CD4-positive, CD25-positive, alpha-beta regulatory T cell (primary cell): ENCODE data around the gene SIGLEC7. TPM values are rescaled to one million over a fixed set of nuclear protein-coding genes. Genes with fewer than 3 reads are reported as not detected.

Experiments
- ATAC-seq, 2 donors: fragments of 150-1000 bp; cut with Tn5 transposase; one replicate each; pipeline ENCODE4 v1.10.0; 2021; ENCODE audit warnings: low read depth in 2 of 2, moderate number of reproducible peaks in 2 of 2, moderate library complexity in 1 of 2
- DNase-seq, 3 donors: peaks; one replicate each; pipeline versions ENCODE4 v3.0.0 to v3.0.0-alpha.2; 2012 to 2022; ENCODE audit warnings: mixed read lengths in 1 of 3
- H3K27ac ChIP-seq: one replicate; pipeline ENCODE4 v1.7.0; 2013; ENCODE audit warnings: mild to moderate bottlenecking, low read length; ENCODE audit not compliant: insufficient read depth, poor library complexity, severe bottlenecking
- H3K27me3 ChIP-seq: one replicate; pipeline ENCODE4 v1.7.0; 2013; ENCODE audit warnings: low read length; ENCODE audit not compliant: control insufficient read depth, insufficient read depth
- H3K36me3 ChIP-seq: one replicate; pipeline ENCODE4 v1.7.0; 2013; ENCODE audit warnings: mild to moderate bottlenecking, low read length, moderate library complexity; ENCODE audit not compliant: control insufficient read depth, insufficient read depth
- H3K4me1 ChIP-seq: 2 replicates; pipeline ENCODE4 v1.7.0; 2013; ENCODE audit warnings: mild to moderate bottlenecking, low read length; ENCODE audit not compliant: insufficient read depth, control insufficient read depth, poor library complexity, severe bottlenecking
- H3K4me3 ChIP-seq: one replicate; pipeline ENCODE4 v1.7.0; 2013; ENCODE audit warnings: low read depth, mild to moderate bottlenecking, low read length, moderate library complexity
- H3K9me3 ChIP-seq, 2 experiments: 1 replicate in 1 of 2; 2 replicates in 1 of 2; pipeline ENCODE4 v1.7.0; 2013; ENCODE audit warnings: low read length in 2 of 2, mild to moderate bottlenecking in 1 of 2, moderate library complexity in 1 of 2; ENCODE audit not compliant: control insufficient read depth in 2 of 2
- H3K27ac Mint-ChIP-seq, 3 donors: one replicate each; pipeline ENCODE4 v1.8.0; 2020 to 2022; ENCODE audit warnings: mild to moderate bottlenecking in 3 of 3, mixed read lengths in 3 of 3, moderate library complexity in 2 of 3
- H3K27me3 Mint-ChIP-seq: one replicate; pipeline ENCODE4 v1.8.0; 2022; ENCODE audit warnings: mild to moderate bottlenecking, mixed read lengths
- H3K36me3 Mint-ChIP-seq: one replicate; pipeline ENCODE4 v1.8.0; 2020; ENCODE audit warnings: mixed read lengths
- H3K4me1 Mint-ChIP-seq, 4 donors: one replicate each; pipeline ENCODE4 v1.8.0; 2020 to 2022; ENCODE audit warnings: mixed read lengths in 4 of 4, mild to moderate bottlenecking in 1 of 4
- H3K4me3 Mint-ChIP-seq, 4 donors: one replicate each; pipeline ENCODE4 v1.8.0; 2020 to 2022; ENCODE audit warnings: mild to moderate bottlenecking in 4 of 4, mixed read lengths in 4 of 4, moderate library complexity in 3 of 4
- H3K9me3 Mint-ChIP-seq, 7 donors: one replicate each; pipeline ENCODE4 v1.8.0; 2020 to 2022; ENCODE audit warnings: mixed read lengths in 7 of 7, mild to moderate bottlenecking in 3 of 7, moderate library complexity in 2 of 7
- polyA plus RNA-seq, 4 donors: library from polyadenylated mRNA; unstranded; fragments of 300-500 nt; fragmentation: Illumina TruSeq; gene quantifications; one replicate each; pipeline ENCODE4 v1.2.3, GENCODE V29; 2021
- total RNA-seq: library from RNA; stranded (reverse); gene quantifications from one replicate; pipeline ENCODE4 v1.2.3, GENCODE V29; 2022

SIGLEC7 gene
- total and polyA plus RNA-seq, 5 donors from 2014 or later, result not detected

GRCh38 chr19:51198641-51199040 is 56.5 kb downstream of the SIGLEC7 start:
- Histone ChIP-seq H3K27ac (no peak overlapping the region), H3K36me3 (no peaks in the 10 kb centered on the region), H3K9me3 (no peaks in the 10 kb centered on the region), H3K4me1 (no peaks in the 10 kb centered on the region), H3K4me3 (no peak overlapping the region), H3K27me3 (peaks cover 3% of the 10 kb centered on the region)
- no peak for DNase-seq
- peaks cover 0 to 7% (median 3%) of the 10 kb centered on the region in 4 donors for H3K4me1 Mint-ChIP-seq
- no peak for ATAC-seq
- peaks cover 5% of the 10 kb centered on the region for H3K27me3 Mint-ChIP-seq
- H3K9me3 Mint-ChIP-seq, result peaks cover 0 to 5% (median 0%) of the 10 kb centered on the region in 7 donors
- H3K27ac Mint-ChIP-seq, result no peak overlapping the region
- H3K4me3 Mint-ChIP-seq, result no peak overlapping the region
- H3K36me3 Mint-ChIP-seq, result no peaks in the 10 kb centered on the region

GRCh38 chr19:51200071-51200666 is 58.1 kb downstream of the SIGLEC7 start:
- H3K4me3 ChIP-seq, result no peak overlapping the region
- H3K9me3 ChIP-seq, result no peaks in the 10 kb centered on the region
- H3K4me1 ChIP-seq, result no peaks in the 10 kb centered on the region
- no peaks in the 10 kb centered on the region for H3K36me3 ChIP-seq
- no peak overlapping the region for H3K4me3 Mint-ChIP-seq
- no peak overlapping the region for H3K27ac Mint-ChIP-seq
- ATAC-seq, result no peak
- H3K9me3 Mint-ChIP-seq, result peaks cover 0 to 5% (median 0%) of the 10 kb centered on the region in 7 donors
- no peak for DNase-seq
- no peaks in the 10 kb centered on the region for H3K36me3 Mint-ChIP-seq
- H3K27me3 Mint-ChIP-seq, result peaks cover 5% of the 10 kb centered on the region
- no peak overlapping the region for H3K27ac ChIP-seq
- peaks cover 3% of the 10 kb centered on the region for H3K27me3 ChIP-seq
- peaks cover 0 to 2% (median under 1%) of the 10 kb centered on the region in 4 donors for H3K4me1 Mint-ChIP-seq

- Mint-ChIP-seq H3K27me3 (peaks cover 8% of the 10 kb centered on the region), H3K4me1 (no peaks in the 10 kb centered on the region), H3K27ac (no peak overlapping the region), H3K36me3 (no peaks in the 10 kb centered on the region), H3K9me3 (peaks cover 0 to 5% (median 0%) of the 10 kb centered on the region in 7 donors), H3K4me3 (no peak overlapping the region)
- no peak for DNase-seq
- H3K27ac ChIP-seq, result no peak overlapping the region
- no peaks in the 10 kb centered on the region for H3K4me1 ChIP-seq
- H3K27me3 ChIP-seq, result peaks cover 3% of the 10 kb centered on the region
- no peak overlapping the region for H3K4me3 ChIP-seq
- H3K9me3 ChIP-seq, result no peaks in the 10 kb centered on the region
- no peaks in the 10 kb centered on the region for H3K36me3 ChIP-seq
- ATAC-seq, result no peak
Measured at GRCh38 chr19:51201712-51202111, 59.6 kb downstream of the SIGLEC7 start.

Other genes starting within 250 kb of the SIGLEC7 start
- not detected for gene KLK4, start 230.9 kb upstream of the SIGLEC7 start, total RNA-seq
- gene KLK4, start 230.9 kb upstream of the SIGLEC7 start, polyA plus RNA-seq, result not detected
- not detected for gene KLK5, start 189.3 kb upstream of the SIGLEC7 start, total RNA-seq
- not detected for gene KLK5, start 189.3 kb upstream of the SIGLEC7 start, polyA plus RNA-seq
- not detected for gene KLK6, start 172.7 kb upstream of the SIGLEC7 start, total RNA-seq
- gene KLK6, start 172.7 kb upstream of the SIGLEC7 start, polyA plus RNA-seq, result not detected
- gene KLK7, start 158.4 kb upstream of the SIGLEC7 start, total RNA-seq, result not detected
- not detected for gene KLK7, start 158.4 kb upstream of the SIGLEC7 start, polyA plus RNA-seq
- gene KLK8, start 140.7 kb upstream of the SIGLEC7 start, total RNA-seq, result not detected
- not detected for gene KLK8, start 140.7 kb upstream of the SIGLEC7 start, polyA plus RNA-seq
- not detected for gene KLK10, start 122.6 kb upstream of the SIGLEC7 start, total RNA-seq
- gene KLK10, start 122.6 kb upstream of the SIGLEC7 start, polyA plus RNA-seq, result not detected
- gene KLK11, start 115.7 kb upstream of the SIGLEC7 start, total RNA-seq, result not detected
- gene KLK11, start 115.7 kb upstream of the SIGLEC7 start, polyA plus RNA-seq, result not detected
- not detected for gene KLK12, start 107.3 kb upstream of the SIGLEC7 start, total RNA-seq
- not detected for gene KLK12, start 107.3 kb upstream of the SIGLEC7 start, polyA plus RNA-seq
- not detected for gene KLK13, start 77.2 kb upstream of the SIGLEC7 start, total RNA-seq
- not detected for gene KLK13, start 77.2 kb upstream of the SIGLEC7 start, polyA plus RNA-seq
- gene KLK14, start 59.4 kb upstream of the SIGLEC7 start, total RNA-seq, result 0.35 TPM
- gene KLK14, start 59.4 kb upstream of the SIGLEC7 start, polyA plus RNA-seq, result not detected
- gene CTU1, start 33.9 kb upstream of the SIGLEC7 start, total RNA-seq, result 5.9 TPM
- gene CTU1, start 33.9 kb upstream of the SIGLEC7 start, polyA plus RNA-seq, result 1 to 10 TPM; 3.4 to 8.0 (median 4.5) TPM
- gene SIGLEC9, start 17.4 kb upstream of the SIGLEC7 start, total RNA-seq, result 1.1 TPM
- gene SIGLEC9, start 17.4 kb upstream of the SIGLEC7 start, polyA plus RNA-seq, result under 1 TPM in 3 of 4 donors, not detected in 1; 0.33 to 0.52 (median 0.37) TPM
- 0.99 TPM for gene CD33, start 82.8 kb downstream of the SIGLEC7 start, total RNA-seq
- 1 to 10 TPM in 1 of 4 donors, not detected in 3; 1.1 TPM for gene CD33, start 82.8 kb downstream of the SIGLEC7 start, polyA plus RNA-seq
- not detected for gene SIGLECL1, start 108.8 kb downstream of the SIGLEC7 start, total RNA-seq
- not detected for gene SIGLECL1, start 108.8 kb downstream of the SIGLEC7 start, polyA plus RNA-seq
- gene IGLON5, start 169.3 kb downstream of the SIGLEC7 start, total RNA-seq, result not detected
- gene IGLON5, start 169.3 kb downstream of the SIGLEC7 start, polyA plus RNA-seq, result not detected
- 0.27 TPM for gene VSIG10L, start 199.8 kb downstream of the SIGLEC7 start, total RNA-seq
- gene VSIG10L, start 199.8 kb downstream of the SIGLEC7 start, polyA plus RNA-seq, result under 1 TPM in 2 of 4 donors, not detected in 2; 0.15 to 0.37 TPM
- gene ETFB, start 224.1 kb downstream of the SIGLEC7 start, total RNA-seq, result 41.7 TPM
- 100 to 1,000 TPM in 1 of 4 donors, 10 to 100 TPM in 3; 68.8 to 113 (median 79.5) TPM for gene ETFB, start 224.1 kb downstream of the SIGLEC7 start, polyA plus RNA-seq
- gene CLDND2, start 226.7 kb downstream of the SIGLEC7 start, total RNA-seq, result not detected
- under 1 TPM in 1 of 4 donors, not detected in 3; 0.41 TPM for gene CLDND2, start 226.7 kb downstream of the SIGLEC7 start, polyA plus RNA-seq
- 1.8 TPM for gene NKG7, start 230.4 kb downstream of the SIGLEC7 start, total RNA-seq
- 10 to 100 TPM in 1 of 4 donors, 1 to 10 TPM in 3; 2.7 to 12.2 (median 4.5) TPM for gene NKG7, start 230.4 kb downstream of the SIGLEC7 start, polyA plus RNA-seq
- gene LIM2, start 245.7 kb downstream of the SIGLEC7 start, total RNA-seq, result not detected
- gene LIM2, start 245.7 kb downstream of the SIGLEC7 start, polyA plus RNA-seq, result not detected
- not detected for gene C19orf84, start 248.3 kb downstream of the SIGLEC7 start, total RNA-seq
- gene C19orf84, start 248.3 kb downstream of the SIGLEC7 start, polyA plus RNA-seq, result not detected